Spleen (tissue), 7 donors: Measurements from ENCODE around the gene NFE2L2.

Experiments
- CTCF ChIP-seq, 11 experiments: fragments of 200-600 bp in 7 of 11; fragments of 450-650 bp in 4 of 11; sonication (generic) in 4 of 11; IDR thresholded peaks in 8 of 11; conservative IDR thresholded peaks in 3 of 11; 1 replicate in 7 of 11; 2 replicates in 4 of 11; pipeline versions ENCODE4 v1.4.0 to v1.8.0; 2016 to 2021; ENCODE audit warnings: antibody characterized with exemption in 11 of 11, inconsistent platforms in 4 of 11, mild to moderate bottlenecking in 1 of 11
- POLR2A ChIP-seq, 3 donors: fragments of 450-650 bp; IDR thresholded peaks; one replicate each; pipeline ENCODE4 v1.5.1; 2017; ENCODE audit warnings: antibody characterized with exemption in 3 of 3, mild to moderate bottlenecking in 1 of 3
- donor health status: DM: no; HTN: no; CAD: no; lungs with moderate emphysema.
- donor health status: DM: no; HTN: no; CAD: no.
- donor health status: DM: no; HTN: no; CAD: no.

DNA sequence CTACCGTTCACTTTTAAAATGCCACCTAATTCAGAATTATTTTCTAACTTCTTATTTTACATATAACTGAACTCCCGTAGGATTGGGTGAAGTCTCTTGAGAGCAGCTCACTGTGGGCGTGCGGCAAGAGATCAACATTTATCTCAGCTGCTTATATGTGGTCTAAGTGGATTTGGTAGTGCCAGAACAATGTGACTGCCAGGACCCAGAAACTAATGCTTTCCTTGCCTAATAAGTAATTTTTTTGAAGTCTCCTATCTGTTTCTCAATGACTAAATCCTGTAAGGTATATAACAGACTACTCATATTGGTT, 11.2 kb upstream of the NFE2L2 start:
- TF ChIP-seq CTCF (IDR thresholded peaks at IDR 0.05 in 8 of 11, conservative IDR thresholded peaks at IDR 0.05 in 3 of 11) (no peak), POLR2A (IDR thresholded peaks at IDR 0.05) (no peak)
